Activated CD8-positive, alpha-beta memory T cell treated with anti-CD3 and anti-CD28 coated beads for 36 hours (primary cell): ENCODE data around the gene GAPVD1. TPM values are rescaled to one million over a fixed set of nuclear protein-coding genes. Genes with fewer than 3 reads are reported as not detected.

ENCODE experiments used
- CTCF ChIA-PET: fragments of 350-600 bp; sonication (Branson Sonifier 250); formaldehyde crosslinking; loops from one replicate; lab custom pipeline; 2021; ENCODE audit warnings: antibody characterized with exemption; lab: Charles Lee
- POLR2A ChIA-PET: fragments of 350-600 bp; sonication (Branson Sonifier 250); formaldehyde crosslinking; loops from one replicate; lab custom pipeline; 2021; ENCODE audit warnings: antibody characterized with exemption; lab: Charles Lee
- total RNA-seq, 2 experiments: library from RNA; stranded (reverse); gene quantifications; one replicate each; pipeline ENCODE4 v1.2.3, GENCODE V29; 2021

GAPVD1 gene
- total RNA-seq, 2 experiments from 2014 or later, result 45.9 to 46.3 TPM

- ChIA-PET POLR2A (no interaction called here), CTCF (interaction anchor here (0.8 to 1.3 kb wide), 3 partner anchors 148 to 989 kb away, joined by 3 read pairs; no protein-coding TSS in a partner anchor)
These were observed 148.3 kb downstream of the GAPVD1 start for GRCh38 chr9:125409637-125410521.

- POLR2A ChIA-PET, result no interaction called here
- CTCF ChIA-PET, result interaction anchor here (1.3 kb wide), 1 partner anchor 148 kb away, joined by 3 read pairs; no protein-coding TSS in a partner anchor
These were observed 148.9 kb downstream of the GAPVD1 start for GRCh38 chr9:125410522-125410894.

- POLR2A ChIA-PET, result no interaction called here
- CTCF ChIA-PET, result interaction anchor here (0.5 to 1.3 kb wide), 2 partner anchors 147 to 732 kb away, joined by 3 to 4 read pairs; no protein-coding TSS in a partner anchor
These were observed 149.6 kb downstream of the GAPVD1 start for GRCh38 chr9:125411171-125411756.

- POLR2A ChIA-PET, result no interaction called here
- CTCF ChIA-PET, result interaction anchor here (0.5 to 1.4 kb wide), 3 partner anchors 275 to 818 kb away, joined by 3 to 4 read pairs (median 4); no protein-coding TSS in a partner anchor
These were observed 150.5 kb downstream of the GAPVD1 start for GRCh38 chr9:125412166-125412565.

- CTCF ChIA-PET, result interaction anchor here (1.4 kb wide), 1 partner anchor 816 kb away, joined by 4 read pairs; no protein-coding TSS in a partner anchor
- POLR2A ChIA-PET, result no interaction called here
These were observed 152.0 kb downstream of the GAPVD1 start for GRCh38 chr9:125413579-125413978.

- ChIA-PET POLR2A (no interaction called here), CTCF (no interaction called here)
These were observed 154.2 kb downstream of the GAPVD1 start for GRCh38 chr9:125415583-125416460.

- POLR2A ChIA-PET, result no interaction called here
- CTCF ChIA-PET, result no interaction called here
These were observed 154.9 kb downstream of the GAPVD1 start for GRCh38 chr9:125416517-125416916.

Other genes with a start within 250 kb of the GAPVD1 start
- 1 to 10 TPM; 7.5 to 8.8 TPM for gene SCAI, start 118.3 kb upstream of the GAPVD1 start, total RNA-seq
- 10 to 100 TPM; 45.1 to 51.5 TPM for gene PPP6C, start 72.0 kb upstream of the GAPVD1 start, total RNA-seq
- 10 to 100 TPM; 40.0 to 41.6 TPM for gene RABEPK, start 61.3 kb upstream of the GAPVD1 start, total RNA-seq
- gene HSPA5, start 20.5 kb upstream of the GAPVD1 start, total RNA-seq, result 100 to 1,000 TPM; 229 to 238 TPM